H1 (cell line): ENCODE measurements around the gene TRIL. TPM values are rescaled to one million over a fixed set of nuclear protein-coding genes. Genes with fewer than 3 reads are reported as not detected.

Source experiments
- CTCF ChIA-PET: fragments of 300-600 bp; sonication (Branson Sonifier 250); formaldehyde crosslinking; loops from one replicate; lab custom pipeline; 2021; ENCODE audit not compliant: partially characterized antibody; lab: Charles Lee
- POLR2A ChIA-PET: fragments of 300-600 bp; sonication (Branson Sonifier 250); formaldehyde crosslinking; loops from one replicate; lab custom pipeline; 2021; ENCODE audit warnings: inconsistent platforms; ENCODE audit not compliant: partially characterized antibody; lab: Charles Lee
- DNase-seq, 2 experiments: peaks; one replicate each; pipeline versions ENCODE4 v3.0.0 to v3.0.0-alpha.2; 2010 to 2022; ENCODE audit warnings: low spot score in 2 of 2, low read depth in 1 of 2, mixed read lengths in 1 of 2
- FAIRE-seq: peaks from 2 replicates; lab custom pipeline; 2011; peaks lifted over from hg19 to GRCh38; lab: Jason Lieb, UNC
- H2AFZ ChIP-seq: 2 replicates; pipeline ENCODE4 v1.8.1; 2012; ENCODE audit warnings: low read length, inconsistent platforms
- H2AK5ac ChIP-seq: 2 replicates; pipeline ENCODE4 v1.6.1; 2013; ENCODE audit warnings: low read depth, low read length
- H2BK120ac ChIP-seq: replicated peaks from 2 replicates; pipeline ENCODE3; 2013; ENCODE audit warnings: low read depth, low read length, inconsistent platforms
- H2BK12ac ChIP-seq: 2 replicates; pipeline ENCODE4 v1.6.1; 2013; ENCODE audit warnings: low read depth, low read length
- H2BK15ac ChIP-seq: 2 replicates; pipeline ENCODE4 v1.6.1; 2013; ENCODE audit warnings: low read length
- H2BK20ac ChIP-seq: 2 replicates; pipeline ENCODE4 v1.6.1; 2013; ENCODE audit warnings: low read length
- H2BK5ac ChIP-seq: 2 replicates; pipeline ENCODE4 v1.6.1; 2013; ENCODE audit warnings: low read depth, low read length
- H3K14ac ChIP-seq: 2 replicates; pipeline ENCODE4 v1.6.1; 2013; ENCODE audit warnings: inconsistent platforms; ENCODE audit not compliant: insufficient read length
- H3K18ac ChIP-seq: 2 replicates; pipeline ENCODE4 v1.6.1; 2013; ENCODE audit warnings: low read length; ENCODE audit errors: extremely low read depth
- H3K23ac ChIP-seq: 2 replicates; pipeline ENCODE4 v1.6.1; 2013; ENCODE audit warnings: inconsistent platforms; ENCODE audit not compliant: insufficient read length
- H3K23me2 ChIP-seq: 2 replicates; pipeline ENCODE4 v1.6.1; 2013; ENCODE audit warnings: low read depth, low read length
- H3K27ac ChIP-seq: 2 replicates; pipeline ENCODE4 v1.6.1; 2011; ENCODE audit warnings: low read depth, low read length, inconsistent platforms
- H3K27me3 ChIP-seq, 4 experiments: replicated peaks in 1 of 4; 1 replicate in 1 of 4; 2 replicates in 3 of 4; pipeline versions ENCODE4 v1.6.1 to v1.8.1; 2011 to 2013; ENCODE audit warnings: low read length in 3 of 4, mild to moderate bottlenecking in 3 of 4, inconsistent platforms in 2 of 4, mixed read lengths in 2 of 4, moderate library complexity in 1 of 4; ENCODE audit not compliant: control insufficient read depth in 3 of 4, insufficient read depth in 3 of 4; ENCODE audit errors: extremely low read depth in 1 of 4
- H3K36me3 ChIP-seq, 4 experiments: 2 replicates each; pipeline versions ENCODE4 v1.6.1 to v1.8.1; 2011 to 2013; ENCODE audit warnings: mild to moderate bottlenecking in 4 of 4, low read length in 3 of 4, moderate library complexity in 2 of 4, control low read depth in 1 of 4, inconsistent platforms in 1 of 4; ENCODE audit not compliant: insufficient read depth in 4 of 4, control insufficient read depth in 2 of 4
- H3K4ac ChIP-seq: replicated peaks from 2 replicates; pipeline ENCODE3; 2013; ENCODE audit warnings: low read length, low read depth, mixed read lengths, inconsistent platforms; ENCODE audit not compliant: insufficient read length
- H3K4me1 ChIP-seq, 4 experiments: replicated peaks in 1 of 4; 1 replicate in 1 of 4; 2 replicates in 3 of 4; pipeline versions ENCODE4 v1.6.1 to v1.8.1; 2011 to 2013; ENCODE audit warnings: low read length in 3 of 4, inconsistent platforms in 2 of 4, mixed read lengths in 1 of 4; ENCODE audit not compliant: insufficient read depth in 4 of 4, control insufficient read depth in 3 of 4
- H3K4me2 ChIP-seq, 2 experiments: 2 replicates each; pipeline versions ENCODE4 v1.6.1 to v1.8.1; 2011 to 2013; ENCODE audit warnings: low read depth in 2 of 2, low read length in 2 of 2, control low read depth in 1 of 2, inconsistent platforms in 1 of 2, mild to moderate bottlenecking in 1 of 2; ENCODE audit not compliant: insufficient read depth in 1 of 2
- H3K4me3 ChIP-seq, 4 experiments: fragments of 200-600, 300-600 bp in 1 of 4; sonication (generic), shearing (Covaris generic), sonication (Bioruptor Twin) in 1 of 4; 2 replicates each; pipeline versions ENCODE4 v1.5.1 to v1.8.1; 2011 to 2016; ENCODE audit warnings: low read length in 4 of 4, low read depth in 3 of 4, control low read depth in 2 of 4, inconsistent platforms in 2 of 4, mild to moderate bottlenecking in 2 of 4, mixed read lengths in 1 of 4, moderate library complexity in 1 of 4; ENCODE audit not compliant: insufficient read depth in 2 of 4; ENCODE audit errors: extremely low read depth in 1 of 4
- H3K56ac ChIP-seq: replicated peaks from 2 replicates; pipeline ENCODE3; 2013; ENCODE audit warnings: low read depth, mild to moderate bottlenecking, mixed read lengths, low read length, inconsistent platforms; ENCODE audit not compliant: insufficient read length
- H3K79me1 ChIP-seq: 2 replicates; pipeline ENCODE4 v1.6.1; 2013; ENCODE audit warnings: low read depth, low read length, control low read depth
- H3K79me2 ChIP-seq, 2 experiments: 2 replicates each; pipeline versions ENCODE4 v1.6.1 to v1.8.1; 2012 to 2013; ENCODE audit warnings: low read length in 2 of 2, mild to moderate bottlenecking in 2 of 2, inconsistent platforms in 1 of 2; ENCODE audit not compliant: insufficient read depth in 2 of 2, control insufficient read depth in 1 of 2
- H3K9ac ChIP-seq, 4 experiments: replicated peaks in 1 of 4; 1 replicate in 1 of 4; 2 replicates in 3 of 4; pipeline versions ENCODE4 v1.6.1 to v1.8.1; 2011 to 2013; ENCODE audit warnings: low read depth in 3 of 4, low read length in 3 of 4, control low read depth in 2 of 4, mild to moderate bottlenecking in 2 of 4, moderate library complexity in 2 of 4, inconsistent platforms in 1 of 4; ENCODE audit errors: extremely low read depth in 1 of 4
- H3K9me3 ChIP-seq, 2 experiments: 2 replicates each; pipeline versions ENCODE4 v1.6.1 to v1.8.1; 2012 to 2013; ENCODE audit warnings: mild to moderate bottlenecking in 2 of 2, moderate library complexity in 2 of 2, control low read depth in 1 of 2, inconsistent platforms in 1 of 2, low read depth in 1 of 2, low read length in 1 of 2, mixed read lengths in 1 of 2; ENCODE audit not compliant: insufficient read depth in 2 of 2
- H4K20me1 ChIP-seq, 2 experiments: replicated peaks in 1 of 2; 2 replicates each; pipeline versions ENCODE3 to v1.8.1; 2011 to 2013; ENCODE audit warnings: inconsistent platforms in 2 of 2, low read length in 2 of 2, mild to moderate bottlenecking in 1 of 2; ENCODE audit not compliant: insufficient read depth in 2 of 2, control insufficient read depth in 1 of 2
- H4K5ac ChIP-seq: 2 replicates; pipeline ENCODE4 v1.6.1; 2013; ENCODE audit warnings: low read length, low read depth, mixed read lengths, inconsistent platforms; ENCODE audit not compliant: insufficient read length
- H4K8ac ChIP-seq: 2 replicates; pipeline ENCODE4 v1.8.0; 2013; ENCODE audit warnings: mild to moderate bottlenecking, moderate library complexity, low read length, inconsistent platforms; ENCODE audit not compliant: insufficient read depth; ENCODE audit errors: extremely low read depth
- H4K91ac ChIP-seq: replicated peaks from 2 replicates; pipeline ENCODE3; 2013; ENCODE audit warnings: low read length, mixed read lengths, inconsistent platforms; ENCODE audit not compliant: insufficient read length
- CHD1 ChIP-seq: IDR thresholded peaks from 2 replicates; pipeline ENCODE4 v1.6.1; 2012; ENCODE audit warnings: low read depth, low read length, improper control_type of control experiment
- CHD2 ChIP-seq: IDR thresholded peaks from 2 replicates; pipeline ENCODE4 v1.6.1; 2012; ENCODE audit warnings: low read length, improper control_type of control experiment
- EZH2 ChIP-seq: fragments of 200-600 bp; sonication (generic); IDR thresholded peaks from 2 replicates; pipeline ENCODE4 v1.7.1; 2012; ENCODE audit warnings: low read depth, mild to moderate bottlenecking, moderate library complexity, low read length, inconsistent platforms; ENCODE audit not compliant: severe bottlenecking
- GTF2F1 ChIP-seq: IDR thresholded peaks from 2 replicates; pipeline ENCODE4 v1.6.1; 2012; ENCODE audit warnings: low read depth, low read length, improper control_type of control experiment, borderline replicate concordance
- KDM5A ChIP-seq: fragments of 200-600 bp; IDR thresholded peaks from 2 replicates; pipeline ENCODE4 v1.7.1; 2012; ENCODE audit warnings: mild to moderate bottlenecking, low read length, inconsistent platforms, mixed read lengths
- MAFK ChIP-seq: IDR thresholded peaks from 2 replicates; pipeline ENCODE4 v1.6.1; 2012; ENCODE audit warnings: low read depth, mild to moderate bottlenecking, improper control_type of control experiment, low read length
- POU5F1 ChIP-seq: IDR thresholded peaks from 2 replicates; pipeline ENCODE4 v1.6.1; 2011; ENCODE audit warnings: low read depth, mild to moderate bottlenecking, low read length, moderate library complexity
- RAD21 ChIP-seq, 2 experiments: IDR thresholded peaks in 1 of 2; conservative IDR thresholded peaks in 1 of 2; 2 replicates each; pipeline ENCODE4 v1.6.1; 2011; ENCODE audit warnings: low read depth in 2 of 2, low read length in 2 of 2, improper control_type of control experiment in 1 of 2, inconsistent platforms in 1 of 2, mild to moderate bottlenecking in 1 of 2, moderate library complexity in 1 of 2
- RNF2 ChIP-seq: fragments of 200-900, 300-1000 bp; sonication (generic); IDR thresholded peaks from 2 replicates; pipeline ENCODE4 v1.7.1; 2016; ENCODE audit warnings: borderline replicate concordance, low read depth, mild to moderate bottlenecking, antibody characterized with exemption, low read length; ENCODE audit not compliant: poor library complexity, severe bottlenecking; ENCODE audit errors: missing control alignments
- SAP30 ChIP-seq: fragments of 300-600 bp; sonication (generic); IDR thresholded peaks from 2 replicates; pipeline ENCODE4 v1.7.1; 2012; ENCODE audit warnings: low read length, moderate library complexity, mild to moderate bottlenecking, inconsistent platforms; ENCODE audit not compliant: insufficient read depth, insufficient replicate concordance
- TAF1 ChIP-seq: IDR thresholded peaks from 2 replicates; pipeline ENCODE4 v1.6.1; 2011; ENCODE audit warnings: mild to moderate bottlenecking, low read depth, low read length
- TCF12 ChIP-seq: IDR thresholded peaks from 2 replicates; pipeline ENCODE4 v1.6.1; 2011; ENCODE audit warnings: low read depth, mild to moderate bottlenecking, low read length
- TEAD4 ChIP-seq: IDR thresholded peaks from 2 replicates; pipeline ENCODE4 v1.6.1; 2012; ENCODE audit warnings: low read depth, low read length, inconsistent platforms, mixed read lengths
- WGBS, 2 experiments: shearing (Covaris generic) in 1 of 2; methylation state at CpG; one replicate each; pipeline versions ENCODE4 v1.1.6 to v1.1.7; 2013 to 2015; ENCODE audit warnings: low lambda C conversion rate in 2 of 2, mixed read lengths in 2 of 2, inconsistent platforms in 1 of 2, low coverage in 1 of 2, missing lambda C conversion rate in 1 of 2; ENCODE audit not compliant: insufficient replicate concordance in 2 of 2, insufficient coverage in 1 of 2, insufficient read length in 1 of 2; ENCODE audit errors: extremely low coverage in 1 of 2, missing lambda C conversion rate in 1 of 2; 5-methylcytosine and 5-hydroxymethylcytosine counted together
- polyA plus RNA-seq, 7 experiments: library from polyadenylated mRNA; depleted of rRNA in 3 of 7; stranded (reverse) in 5 of 7; unstranded in 2 of 7; fragments of >200 nt in 5 of 7; fragments of 200-250 nt in 2 of 7; gene quantifications; 1 replicate in 5 of 7; 2 replicates in 1 of 7; 4 replicates in 1 of 7; pipeline versions ENCODE4 v1.2.1 to v1.2.3, GENCODE V29; 2011 to 2013; ENCODE audit warnings: missing spikeins in 2 of 7, mixed read lengths in 2 of 7
- total RNA-seq: library from RNA; stranded (reverse); fragmentation: NEBNext Ultra II Directional; extraction: Animal tissue kit (Norgen Biotek cat#: 25700); gene quantifications from 2 replicates; pipeline ENCODE4 v1.2.1, GENCODE V29; 2021
- TF ChIP-seq, protein P1 (sequence below): IDR thresholded peaks from 2 replicates; pipeline ENCODE4 v1.6.1; 2012; ENCODE audit warnings: inconsistent platforms

TRIL gene
- total and polyA plus RNA-seq, 2 of the 8 experiments (the other 6 are each of a cell fraction or from before 2014, with no cell fraction given) = 3.9 to 5.5 TPM

DNA sequence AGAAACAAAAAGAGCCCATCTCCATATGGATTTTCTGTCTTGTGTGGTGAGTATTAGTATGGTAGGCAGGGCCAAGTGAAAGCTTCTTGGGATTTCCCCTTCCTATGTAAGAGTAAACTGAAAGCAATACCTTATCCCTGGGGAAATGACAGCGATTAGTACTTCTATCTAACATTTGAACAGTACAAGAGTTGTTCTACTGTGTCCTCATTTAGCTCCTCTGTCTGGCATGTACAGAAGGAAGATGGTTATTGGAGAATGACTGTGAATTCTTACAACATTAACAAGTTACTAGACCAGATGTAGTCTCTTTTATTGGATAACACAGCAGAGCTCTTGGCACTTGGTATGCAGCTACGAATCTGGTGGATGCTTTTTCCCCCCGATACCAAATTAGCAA lies 17.9 kb upstream of the TRIL start:
- H3K23me2 ChIP-seq = no peaks in the 10 kb centered on the region
- no peak overlapping the region for H3K4me2 ChIP-seq
- H2BK12ac ChIP-seq = no peak overlapping the region
- no peak for FAIRE-seq
- H3K36me3 ChIP-seq = no peaks in the 10 kb centered on the region
- H3K56ac ChIP-seq = no peak overlapping the region
- H3K79me1 ChIP-seq = no peaks in the 10 kb centered on the region
- ChIA-PET CTCF (interaction anchor here (1.1 to 3.8 kb wide), 3 partner anchors 19 to 309 kb away, joined by 3 to 21 read pairs (median 4); partner anchors contain the start of gene TRIL), POLR2A (no interaction called here)
- no peak overlapping the region for H4K5ac ChIP-seq
- H3K18ac ChIP-seq = no peak overlapping the region
- no peak overlapping the region for H2BK15ac ChIP-seq
- no peaks in the 10 kb centered on the region for H3K79me2 ChIP-seq
- no peak overlapping the region for H2BK5ac ChIP-seq
- no peak overlapping the region for H4K91ac ChIP-seq
- no peak overlapping the region for H3K27ac ChIP-seq
- WGBS, 2 experiments = 93% methylated on average over 3 of the region's 3 CpGs; no CpG with 5 or more reads in 1 of the 2 experiments
- H2BK120ac ChIP-seq = no peak overlapping the region
- no peak overlapping the region for H4K8ac ChIP-seq
- H3K14ac ChIP-seq = no peak overlapping the region
- H4K20me1 ChIP-seq = no peaks in the 10 kb centered on the region
- no peak overlapping the region for H2AK5ac ChIP-seq
- no peak overlapping the region for H3K9ac ChIP-seq
- no peak overlapping the region for H3K23ac ChIP-seq
- no peak overlapping the region for H3K4me3 ChIP-seq
- H2BK20ac ChIP-seq = no peak overlapping the region
- no peaks in the 10 kb centered on the region for H3K27me3 ChIP-seq
- H3K4me1 ChIP-seq = peaks cover 3 to 8% (median 5%) of the 10 kb centered on the region in 4 experiments; a peak in 6 of 7 replicates
- H3K4ac ChIP-seq = no peak overlapping the region
- no peak for DNase-seq
- H3K9me3 ChIP-seq = peaks cover 0 to 4% of the 10 kb centered on the region in 2 experiments
- no peak overlapping the region for H2AFZ ChIP-seq
- no peak for TF ChIP-seq CHD2
- no peak for TF ChIP-seq MAFK
- no peak for TF ChIP-seq RAD21 (IDR thresholded peaks at IDR 0.05 in 1 of 2, conservative IDR thresholded peaks at IDR 0.05 in 1 of 2; ENCODE audit: low read depth in 2 of 2, low read length in 2 of 2)
- no peak for TF ChIP-seq TEAD4
- no peak for TF ChIP-seq POU5F1
- no peak for TF ChIP-seq KDM5A
- no peak for TF ChIP-seq CHD1
- TF ChIP-seq SAP30 = no peak
- TF ChIP-seq TAF1 = no peak
- TF ChIP-seq TCF12 = no peak
- TF ChIP-seq GTF2F1 = no peak
- TF ChIP-seq RNF2 = no peak
- TF ChIP-seq, protein P1, sequence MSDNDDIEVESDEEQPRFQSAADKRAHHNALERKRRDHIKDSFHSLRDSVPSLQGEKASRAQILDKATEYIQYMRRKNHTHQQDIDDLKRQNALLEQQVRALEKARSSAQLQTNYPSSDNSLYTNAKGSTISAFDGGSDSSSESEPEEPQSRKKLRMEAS = no peak
- no peak for TF ChIP-seq EZH2
